ENCODE measurements around the gene ACTL6B. TPM values are rescaled to one million over a fixed set of nuclear protein-coding genes. Genes with fewer than 3 reads are reported as not detected.

The ACTL6B gene
- total and polyA plus RNA-seq, 4 donors, result not detected

DNA sequence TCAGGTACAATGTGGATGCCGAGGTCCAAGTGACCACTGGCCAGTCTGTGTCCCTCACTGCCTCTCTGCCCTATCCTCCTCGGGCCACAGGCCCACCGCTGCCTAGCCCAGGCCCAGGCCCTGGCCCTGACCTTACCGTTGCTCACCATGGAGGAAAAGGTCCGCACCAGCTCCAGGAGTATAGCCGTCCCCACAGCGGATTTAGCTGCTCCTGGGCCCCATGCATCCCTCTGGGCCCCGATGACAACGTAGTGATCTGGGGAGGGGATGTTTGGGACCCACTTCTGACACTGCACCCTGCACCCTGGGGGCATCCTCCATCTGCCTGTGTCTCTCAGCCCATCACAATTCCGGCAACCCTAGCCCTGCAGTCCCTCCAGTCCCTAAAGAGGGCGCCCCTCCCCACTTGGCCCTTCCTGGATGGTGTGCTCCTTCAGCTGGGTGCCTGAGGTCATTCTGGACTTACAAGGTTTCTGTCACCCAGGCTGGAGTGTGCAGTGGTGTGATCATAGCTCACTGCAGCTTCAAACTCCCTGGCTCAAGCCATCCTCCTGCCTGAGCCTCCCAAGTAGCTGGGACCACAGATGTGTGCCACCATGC is 27.0 kb downstream of the ACTL6B start:
- peaks cover 15 to 35% (median 28%) of the 10 kb centered on the region in 4 donors for H3K36me3 ChIP-seq (ENCODE audit: control insufficient read depth in 4 of 4, insufficient read depth in 3 of 4, low read depth in 1 of 4, low read length in 3 of 4)
- peaks cover 2 to 35% (median 20%) of the 10 kb centered on the region in 4 donors for H3K4me1 ChIP-seq (ENCODE audit: control insufficient read depth in 4 of 4, insufficient read depth in 4 of 4, low read length in 3 of 4)
- no peak overlapping the region for H3K9ac ChIP-seq (ENCODE audit: low read depth in 1 of 2, low read length in 2 of 2)
- no peaks in the 10 kb centered on the region for H3K9me3 ChIP-seq (ENCODE audit: control insufficient read depth in 4 of 4, low read length in 3 of 4)
- no peaks in the 10 kb centered on the region for H3K27me3 ChIP-seq (ENCODE audit: control insufficient read depth in 4 of 4, insufficient read depth in 4 of 4, low read length in 3 of 4)
- TF ChIP-seq RXRA (IDR thresholded peaks at IDR 0.05) (no peak), YY1 (IDR thresholded peaks at IDR 0.05) (no peak), FOXA1 (IDR thresholded peaks at IDR 0.05) (no peak), RAD21 (IDR thresholded peaks at IDR 0.05) (peak in 1 of 2 donors; percentile 36)
- TF ChIP-seq, protein P1, sequence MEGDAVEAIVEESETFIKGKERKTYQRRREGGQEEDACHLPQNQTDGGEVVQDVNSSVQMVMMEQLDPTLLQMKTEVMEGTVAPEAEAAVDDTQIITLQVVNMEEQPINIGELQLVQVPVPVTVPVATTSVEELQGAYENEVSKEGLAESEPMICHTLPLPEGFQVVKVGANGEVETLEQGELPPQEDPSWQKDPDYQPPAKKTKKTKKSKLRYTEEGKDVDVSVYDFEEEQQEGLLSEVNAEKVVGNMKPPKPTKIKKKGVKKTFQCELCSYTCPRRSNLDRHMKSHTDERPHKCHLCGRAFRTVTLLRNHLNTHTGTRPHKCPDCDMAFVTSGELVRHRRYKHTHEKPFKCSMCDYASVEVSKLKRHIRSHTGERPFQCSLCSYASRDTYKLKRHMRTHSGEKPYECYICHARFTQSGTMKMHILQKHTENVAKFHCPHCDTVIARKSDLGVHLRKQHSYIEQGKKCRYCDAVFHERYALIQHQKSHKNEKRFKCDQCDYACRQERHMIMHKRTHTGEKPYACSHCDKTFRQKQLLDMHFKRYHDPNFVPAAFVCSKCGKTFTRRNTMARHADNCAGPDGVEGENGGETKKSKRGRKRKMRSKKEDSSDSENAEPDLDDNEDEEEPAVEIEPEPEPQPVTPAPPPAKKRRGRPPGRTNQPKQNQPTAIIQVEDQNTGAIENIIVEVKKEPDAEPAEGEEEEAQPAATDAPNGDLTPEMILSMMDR (IDR thresholded peaks at IDR 0.05; ENCODE audit: low read depth, low read length, missing input control), result peak; percentile 11
- TF ChIP-seq, protein P2, sequence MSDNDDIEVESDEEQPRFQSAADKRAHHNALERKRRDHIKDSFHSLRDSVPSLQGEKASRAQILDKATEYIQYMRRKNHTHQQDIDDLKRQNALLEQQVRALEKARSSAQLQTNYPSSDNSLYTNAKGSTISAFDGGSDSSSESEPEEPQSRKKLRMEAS (IDR thresholded peaks at IDR 0.05), result no peak
- H3K4me3 ChIP-seq (ENCODE audit: low read depth in 1 of 3, low read length in 3 of 3), result no peak overlapping the region
- DNase-seq (ENCODE audit: low spot score), result no peak
- 87% methylated on average over 11 of the region's 11 CpGs for WGBS
- no peak overlapping the region for H3K27ac ChIP-seq (ENCODE audit: low read depth in 1 of 2, low read length in 2 of 2)

DNA sequence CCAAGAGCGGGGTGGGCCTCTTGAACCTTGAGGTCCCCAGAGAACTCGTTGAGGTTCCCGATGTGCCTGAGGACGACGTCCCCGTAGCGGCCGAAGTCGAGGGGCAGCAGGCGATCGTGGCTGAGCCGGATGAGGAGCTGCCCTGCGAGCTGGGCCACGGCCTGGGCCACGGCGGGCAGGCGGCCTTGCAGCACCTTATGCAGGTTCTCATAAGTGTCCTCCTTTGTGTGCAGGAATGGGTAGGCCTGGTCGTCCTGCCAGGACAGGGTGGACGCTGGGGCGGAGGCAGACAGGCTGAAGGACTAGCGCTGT is 29.1 kb downstream of the ACTL6B start:
- WGBS, result 93% methylated on average over 21 of the region's 21 CpGs
- H3K9ac ChIP-seq (ENCODE audit: low read depth in 1 of 2, low read length in 2 of 2), result no peak overlapping the region
- no peak overlapping the region for H3K4me3 ChIP-seq (ENCODE audit: low read depth in 1 of 3, low read length in 3 of 3)
- H3K9me3 ChIP-seq (ENCODE audit: control insufficient read depth in 4 of 4, low read length in 3 of 4), result no peaks in the 10 kb centered on the region
- no peaks in the 10 kb centered on the region for H3K27me3 ChIP-seq (ENCODE audit: control insufficient read depth in 4 of 4, insufficient read depth in 4 of 4, low read length in 3 of 4)
- peaks cover 2 to 43% (median 33%) of the 10 kb centered on the region in 4 donors for H3K4me1 ChIP-seq (ENCODE audit: control insufficient read depth in 4 of 4, insufficient read depth in 4 of 4, low read length in 3 of 4)
- TF ChIP-seq YY1 (IDR thresholded peaks at IDR 0.05) (no peak), FOXA1 (IDR thresholded peaks at IDR 0.05) (no peak), SP1 (IDR thresholded peaks at IDR 0.05) (no peak), RAD21 (IDR thresholded peaks at IDR 0.05) (no peak), EGR1 (IDR thresholded peaks at IDR 0.05; ENCODE audit: low read depth in 2 of 2) (no peak), FOXA2 (IDR thresholded peaks at IDR 0.05) (no peak), GABPA (IDR thresholded peaks at IDR 0.05 in 1 of 2, conservative IDR thresholded peaks at IDR 0.05 in 1 of 2) (no peak), JUND (IDR thresholded peaks at IDR 0.05) (no peak)
- TF ChIP-seq, protein P3, sequence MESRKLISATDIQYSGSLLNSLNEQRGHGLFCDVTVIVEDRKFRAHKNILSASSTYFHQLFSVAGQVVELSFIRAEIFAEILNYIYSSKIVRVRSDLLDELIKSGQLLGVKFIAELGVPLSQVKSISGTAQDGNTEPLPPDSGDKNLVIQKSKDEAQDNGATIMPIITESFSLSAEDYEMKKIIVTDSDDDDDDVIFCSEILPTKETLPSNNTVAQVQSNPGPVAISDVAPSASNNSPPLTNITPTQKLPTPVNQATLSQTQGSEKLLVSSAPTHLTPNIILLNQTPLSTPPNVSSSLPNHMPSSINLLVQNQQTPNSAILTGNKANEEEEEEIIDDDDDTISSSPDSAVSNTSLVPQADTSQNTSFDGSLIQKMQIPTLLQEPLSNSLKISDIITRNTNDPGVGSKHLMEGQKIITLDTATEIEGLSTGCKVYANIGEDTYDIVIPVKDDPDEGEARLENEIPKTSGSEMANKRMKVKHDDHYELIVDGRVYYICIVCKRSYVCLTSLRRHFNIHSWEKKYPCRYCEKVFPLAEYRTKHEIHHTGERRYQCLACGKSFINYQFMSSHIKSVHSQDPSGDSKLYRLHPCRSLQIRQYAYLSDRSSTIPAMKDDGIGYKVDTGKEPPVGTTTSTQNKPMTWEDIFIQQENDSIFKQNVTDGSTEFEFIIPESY (IDR thresholded peaks at IDR 0.05), result no peak
- TF ChIP-seq, protein P4, sequence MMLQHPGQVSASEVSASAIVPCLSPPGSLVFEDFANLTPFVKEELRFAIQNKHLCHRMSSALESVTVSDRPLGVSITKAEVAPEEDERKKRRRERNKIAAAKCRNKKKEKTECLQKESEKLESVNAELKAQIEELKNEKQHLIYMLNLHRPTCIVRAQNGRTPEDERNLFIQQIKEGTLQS (IDR thresholded peaks at IDR 0.05), result no peak
- TF ChIP-seq, protein P5, sequence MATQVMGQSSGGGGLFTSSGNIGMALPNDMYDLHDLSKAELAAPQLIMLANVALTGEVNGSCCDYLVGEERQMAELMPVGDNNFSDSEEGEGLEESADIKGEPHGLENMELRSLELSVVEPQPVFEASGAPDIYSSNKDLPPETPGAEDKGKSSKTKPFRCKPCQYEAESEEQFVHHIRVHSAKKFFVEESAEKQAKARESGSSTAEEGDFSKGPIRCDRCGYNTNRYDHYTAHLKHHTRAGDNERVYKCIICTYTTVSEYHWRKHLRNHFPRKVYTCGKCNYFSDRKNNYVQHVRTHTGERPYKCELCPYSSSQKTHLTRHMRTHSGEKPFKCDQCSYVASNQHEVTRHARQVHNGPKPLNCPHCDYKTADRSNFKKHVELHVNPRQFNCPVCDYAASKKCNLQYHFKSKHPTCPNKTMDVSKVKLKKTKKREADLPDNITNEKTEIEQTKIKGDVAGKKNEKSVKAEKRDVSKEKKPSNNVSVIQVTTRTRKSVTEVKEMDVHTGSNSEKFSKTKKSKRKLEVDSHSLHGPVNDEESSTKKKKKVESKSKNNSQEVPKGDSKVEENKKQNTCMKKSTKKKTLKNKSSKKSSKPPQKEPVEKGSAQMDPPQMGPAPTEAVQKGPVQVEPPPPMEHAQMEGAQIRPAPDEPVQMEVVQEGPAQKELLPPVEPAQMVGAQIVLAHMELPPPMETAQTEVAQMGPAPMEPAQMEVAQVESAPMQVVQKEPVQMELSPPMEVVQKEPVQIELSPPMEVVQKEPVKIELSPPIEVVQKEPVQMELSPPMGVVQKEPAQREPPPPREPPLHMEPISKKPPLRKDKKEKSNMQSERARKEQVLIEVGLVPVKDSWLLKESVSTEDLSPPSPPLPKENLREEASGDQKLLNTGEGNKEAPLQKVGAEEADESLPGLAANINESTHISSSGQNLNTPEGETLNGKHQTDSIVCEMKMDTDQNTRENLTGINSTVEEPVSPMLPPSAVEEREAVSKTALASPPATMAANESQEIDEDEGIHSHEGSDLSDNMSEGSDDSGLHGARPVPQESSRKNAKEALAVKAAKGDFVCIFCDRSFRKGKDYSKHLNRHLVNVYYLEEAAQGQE (IDR thresholded peaks at IDR 0.05), result no peak
- no peak for DNase-seq (ENCODE audit: low spot score)
- H3K27ac ChIP-seq (ENCODE audit: low read depth in 1 of 2, low read length in 2 of 2), result peak overlapping the region; percentile 85 to 90
- peaks cover 11 to 38% (median 27%) of the 10 kb centered on the region in 4 donors for H3K36me3 ChIP-seq (ENCODE audit: control insufficient read depth in 4 of 4, insufficient read depth in 3 of 4, low read depth in 1 of 4, low read length in 3 of 4)

All from liver (tissue), 9 donors.